Dermis microvascular lymphatic vessel endothelial cell (primary cell): ENCODE measurements around the gene NTN3. TPM values are rescaled to one million over a fixed set of nuclear protein-coding genes. Genes with fewer than 3 reads are reported as not detected.

Source experiments
- DNase-seq, 2 donors: peaks; one replicate each; pipeline versions ENCODE4 v3.0.0 to v3.0.0-alpha.2; 2010; ENCODE audit warnings: low read depth in 2 of 2
- total RNA-seq: library from RNA; depleted of rRNA; stranded (reverse); fragments of >200 nt; gene quantifications from 2 replicates; pipeline ENCODE4 v1.2.1, GENCODE V29; 2014

The NTN3 gene
- total RNA-seq, 1 donor from 2014 or later = under 0.01 TPM

DNA sequence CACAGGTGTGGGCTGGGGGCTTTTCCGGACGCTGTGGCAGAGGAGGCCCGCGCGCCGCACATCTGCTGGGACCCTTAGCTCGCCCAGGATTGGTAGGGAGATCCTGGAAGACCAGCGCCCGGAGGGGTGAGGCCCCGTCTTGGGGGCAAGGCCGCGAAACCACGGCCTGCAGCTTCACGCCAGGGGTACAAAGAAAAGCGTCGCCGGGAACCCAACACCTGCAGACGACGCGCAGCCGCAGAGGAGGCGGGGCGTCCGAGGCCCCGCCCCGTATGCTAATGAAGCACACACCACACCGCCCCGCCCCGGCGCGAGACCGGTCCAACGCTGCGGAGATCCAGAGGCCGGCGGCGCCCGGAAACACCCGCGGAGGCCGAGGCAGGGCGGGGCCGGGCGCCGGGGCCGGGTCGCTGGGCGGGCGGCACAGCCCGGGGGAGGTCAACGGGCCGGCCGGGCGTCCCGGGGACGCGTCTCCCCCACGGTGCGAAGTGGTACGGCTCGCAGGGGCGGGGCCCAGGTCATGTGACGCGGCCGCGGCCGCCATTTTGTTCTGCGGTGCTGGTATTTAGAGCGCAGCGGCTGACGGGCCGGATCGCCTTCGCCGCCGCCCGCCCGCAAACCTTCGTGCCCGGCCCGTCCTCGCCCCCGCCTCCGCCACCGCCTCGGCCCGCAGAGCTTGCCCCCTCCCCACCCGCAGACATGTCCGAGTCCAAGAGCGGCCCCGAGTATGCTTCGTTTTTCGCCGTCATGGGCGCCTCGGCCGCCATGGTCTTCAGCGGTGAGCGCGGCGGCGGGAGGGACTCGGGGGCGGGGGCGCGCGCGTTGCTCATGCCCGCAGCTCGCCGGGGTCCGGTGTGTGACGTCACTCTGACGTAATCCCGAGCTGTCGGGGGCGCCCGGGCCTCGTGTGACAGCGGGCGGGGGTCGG is 42.6 kb downstream of the NTN3 start, which contains the start of gene ATP6V0C:
ATP6V0C (plus strand) TSS at position 548 of the 928 bp plus-strand sequence; CDS start at position 700, 152 bp downstream.
- DNase-seq = peak; percentile 72 to 87

- no peak for DNase-seq
Measured at GRCh38 chr16:2514333-2515179, 43.5 kb downstream of the NTN3 start.

- no peak for DNase-seq
Measured at GRCh38 chr16:2515180-2515851, 44.2 kb downstream of the NTN3 start.

GRCh38 chr16:2516391-2517240 is 45.5 kb downstream of the NTN3 start:
- peak in 1 of 2 donors; percentile 37 for DNase-seq

GRCh38 chr16:2517954-2518605 is 47.0 kb downstream of the NTN3 start:
- no peak for DNase-seq

DNA sequence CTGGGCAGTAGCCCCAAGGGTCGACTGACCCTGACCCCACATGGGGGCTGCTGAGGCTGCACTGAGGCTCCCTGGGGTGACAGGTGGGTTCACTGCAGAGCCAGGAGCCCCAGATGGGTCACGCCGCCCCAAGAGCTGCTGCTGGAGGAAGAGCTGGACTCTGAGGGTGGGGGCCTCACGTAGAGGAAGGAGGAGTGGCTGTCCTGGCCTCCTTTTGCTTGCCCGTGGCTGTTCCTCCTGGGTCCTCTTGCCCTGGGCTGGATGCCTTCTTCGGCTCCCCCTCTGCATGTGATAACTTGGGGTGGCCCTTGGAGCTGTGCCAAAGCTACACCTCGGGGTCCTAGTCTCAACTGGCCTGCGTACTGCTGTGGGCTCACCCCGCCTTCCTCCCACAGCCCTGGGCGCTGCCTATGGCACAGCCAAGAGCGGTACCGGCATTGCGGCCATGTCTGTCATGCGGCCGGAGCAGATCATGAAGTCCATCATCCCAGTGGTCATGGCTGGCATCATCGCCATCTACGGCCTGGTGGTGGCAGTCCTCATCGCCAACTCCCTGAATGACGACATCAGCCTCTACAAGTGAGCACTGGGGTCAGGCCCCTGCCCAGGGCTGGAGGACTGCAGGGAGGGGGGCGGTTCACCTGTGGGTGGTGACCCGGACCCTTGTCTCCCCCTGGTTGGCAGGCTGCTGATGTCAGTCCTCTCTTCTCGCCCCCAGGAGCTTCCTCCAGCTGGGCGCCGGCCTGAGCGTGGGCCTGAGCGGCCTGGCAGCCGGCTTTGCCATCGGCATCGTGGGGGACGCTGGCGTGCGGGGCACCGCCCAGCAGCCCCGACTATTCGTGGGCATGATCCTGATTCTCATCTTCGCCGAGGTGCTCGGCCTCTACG is 48.0 kb downstream of the NTN3 start:
- DNase-seq = no peak

GRCh38 chr16:2519711-2520080 is 48.6 kb downstream of the NTN3 start:
- no peak for DNase-seq

- peak; percentile 79 to 94 for DNase-seq
Measured at GRCh38 chr16:2520097-2520783, 49.1 kb downstream of the NTN3 start, which contains the start of gene AMDHD2. Gene AMDHD2, plus strand, starts transcription at chr16:2520371. Its CDS starts 88 bp downstream, at chr16:2520459.

GRCh38 chr16:2520784-2521531 is 49.9 kb downstream of the NTN3 start:
- peak in 1 of 2 donors; percentile 43 for DNase-seq

Other genes with a start within 250 kb of the NTN3 start
- 22.2 and 26.3 TPM in 2 replicates for gene E4F1, start 247.7 kb upstream of the NTN3 start, total RNA-seq
- gene DNASE1L2, start 234.9 kb upstream of the NTN3 start, total RNA-seq = 0.25 and 0.26 TPM in 2 replicates
- gene ECI1, start 219.7 kb upstream of the NTN3 start, total RNA-seq = 31.8 and 36.2 TPM in 2 replicates
- gene RNPS1, start 203.2 kb upstream of the NTN3 start, total RNA-seq = 37.2 and 60.6 TPM in 2 replicates
- 21.4 and 30.3 TPM in 2 replicates for gene ABCA3, start 130.6 kb upstream of the NTN3 start, total RNA-seq
- gene CCNF, start 41.9 kb upstream of the NTN3 start, total RNA-seq = 16.4 and 26.7 TPM in 2 replicates
- gene TEDC2, start 11.2 kb upstream of the NTN3 start, total RNA-seq = 3.7 and 3.8 TPM in 2 replicates
- 7.3 and 10.0 TPM in 2 replicates for gene TBC1D24, start 3.8 kb downstream of the NTN3 start, total RNA-seq
- 5.5 and 16.6 TPM in 2 replicates for gene ATP6V0C, start 42.7 kb downstream of the NTN3 start, total RNA-seq
- 30.0 and 59.0 TPM in 2 replicates for gene AMDHD2, start 49.1 kb downstream of the NTN3 start, total RNA-seq
- gene CEMP1, start 60.1 kb downstream of the NTN3 start, total RNA-seq = not detected in 2 replicates
- gene PDPK1, start 66.7 kb downstream of the NTN3 start, total RNA-seq = 12.8 and 17.1 TPM in 2 replicates
- gene KCTD5, start 211.2 kb downstream of the NTN3 start, total RNA-seq = 14.4 and 19.3 TPM in 2 replicates
- gene PRSS27, start 248.9 kb downstream of the NTN3 start, total RNA-seq = 0.13 and 0.25 TPM in 2 replicates